Activated naive CD8-positive, alpha-beta T cell (primary cell): ENCODE measurements around the gene MED27.
"Not testable (repeated sequence)": the region's sequence is repeated elsewhere in the genome, so short reads cannot be mapped to it uniquely, and the experiment has no call there.

Experiments used
- H3K27ac Mint-ChIP-seq: one replicate; pipeline ENCODE4 v1.8.0; 2021; ENCODE audit warnings: mixed read lengths
- H3K27me3 Mint-ChIP-seq: one replicate; pipeline ENCODE4 v1.8.0; 2021; ENCODE audit warnings: mixed read lengths
- H3K36me3 Mint-ChIP-seq: one replicate; pipeline ENCODE4 v1.8.0; 2021; ENCODE audit warnings: mixed read lengths
- H3K4me1 Mint-ChIP-seq: one replicate; pipeline ENCODE4 v1.8.0; 2021; ENCODE audit warnings: low read depth, mixed read lengths
- H3K4me3 Mint-ChIP-seq: one replicate; pipeline ENCODE4 v1.8.0; 2021; ENCODE audit warnings: mild to moderate bottlenecking, mixed read lengths
- H3K9me3 Mint-ChIP-seq: one replicate; pipeline ENCODE4 v1.8.0; 2021; ENCODE audit warnings: low read depth, mixed read lengths

The MED27 gene

GRCh38 chr9:132062806-132063205 lies 16.9 kb downstream of the MED27 start:
- Mint-ChIP-seq H3K27me3 (no peaks in the 10 kb centered on the region), H3K4me1 (peaks cover 12% of the 10 kb centered on the region)

GRCh38 chr9:132061526-132061925 lies 18.1 kb downstream of the MED27 start:
- Mint-ChIP-seq H3K27me3 (no peaks in the 10 kb centered on the region), H3K4me3 (no peak overlapping the region), H3K4me1 (peaks cover 14% of the 10 kb centered on the region), H3K27ac (no peak overlapping the region), H3K36me3 (peaks cover 19% of the 10 kb centered on the region), H3K9me3 (no peaks in the 10 kb centered on the region)

More at GRCh38 chr9:132062806-132063205, 16.9 kb downstream of the MED27 start:
- Mint-ChIP-seq H3K36me3 (peaks cover 22% of the 10 kb centered on the region), H3K4me3 (no peak overlapping the region), H3K9me3 (no peaks in the 10 kb centered on the region), H3K27ac (no peak overlapping the region)

GRCh38 chr9:132059361-132059760 lies 20.3 kb downstream of the MED27 start:
- Mint-ChIP-seq H3K4me1 (peaks cover 20% of the 10 kb centered on the region), H3K36me3 (peaks cover 19% of the 10 kb centered on the region), H3K27me3 (no peaks in the 10 kb centered on the region), H3K4me3 (no peak overlapping the region), H3K9me3 (no peaks in the 10 kb centered on the region), H3K27ac (no peak overlapping the region)

- H3K9me3 Mint-ChIP-seq, H3K4me3 Mint-ChIP-seq, H3K27ac Mint-ChIP-seq, H3K27me3 Mint-ChIP-seq: not testable (repeated sequence)
- Mint-ChIP-seq H3K4me1 (peaks cover 20% of the 10 kb centered on the region), H3K36me3 (peaks cover 19% of the 10 kb centered on the region)
These were observed 21.4 kb downstream of the MED27 start for GRCh38 chr9:132058226-132058625.

- H3K4me3 Mint-ChIP-seq: no peak overlapping the region
- H3K36me3 Mint-ChIP-seq: peaks cover 19% of the 10 kb centered on the region
- H3K9me3 Mint-ChIP-seq: no peaks in the 10 kb centered on the region
- no peaks in the 10 kb centered on the region for H3K27me3 Mint-ChIP-seq
- peaks cover 18% of the 10 kb centered on the region for H3K4me1 Mint-ChIP-seq
- no peak overlapping the region for H3K27ac Mint-ChIP-seq
These were observed 22.7 kb downstream of the MED27 start for GRCh38 chr9:132056717-132057560.

GRCh38 chr9:132055756-132056155 lies 23.9 kb downstream of the MED27 start:
- no peak overlapping the region for H3K27ac Mint-ChIP-seq
- H3K27me3 Mint-ChIP-seq: no peaks in the 10 kb centered on the region
- no peaks in the 10 kb centered on the region for H3K9me3 Mint-ChIP-seq
- H3K4me3 Mint-ChIP-seq: no peak overlapping the region
- peaks cover 17% of the 10 kb centered on the region for H3K36me3 Mint-ChIP-seq
- H3K4me1 Mint-ChIP-seq: peaks cover 17% of the 10 kb centered on the region

- H3K36me3 Mint-ChIP-seq: peaks cover 11% of the 10 kb centered on the region
- H3K9me3 Mint-ChIP-seq: no peaks in the 10 kb centered on the region
- H3K27ac Mint-ChIP-seq: no peak overlapping the region
These were observed 25.6 kb downstream of the MED27 start for GRCh38 chr9:132054024-132054423.

GRCh38 chr9:132049900-132050299 lies 29.8 kb downstream of the MED27 start:
- H3K27ac Mint-ChIP-seq: no peak overlapping the region
- H3K36me3 Mint-ChIP-seq: no peaks in the 10 kb centered on the region
- no peak overlapping the region for H3K4me3 Mint-ChIP-seq
- no peaks in the 10 kb centered on the region for H3K9me3 Mint-ChIP-seq
- peaks cover 22% of the 10 kb centered on the region for H3K4me1 Mint-ChIP-seq
- H3K27me3 Mint-ChIP-seq: no peaks in the 10 kb centered on the region

More at GRCh38 chr9:132054024-132054423, 25.6 kb downstream of the MED27 start:
- Mint-ChIP-seq H3K27me3 (no peaks in the 10 kb centered on the region), H3K4me3 (no peak overlapping the region), H3K4me1 (peaks cover 25% of the 10 kb centered on the region)

GRCh38 chr9:132049323-132049882 lies 30.3 kb downstream of the MED27 start:
- Mint-ChIP-seq H3K27ac (no peak overlapping the region), H3K36me3 (no peaks in the 10 kb centered on the region), H3K4me3 (no peak overlapping the region), H3K4me1 (peaks cover 23% of the 10 kb centered on the region), H3K9me3 (no peaks in the 10 kb centered on the region), H3K27me3 (no peaks in the 10 kb centered on the region)

GRCh38 chr9:132048201-132048600 lies 31.5 kb downstream of the MED27 start:
- Mint-ChIP-seq H3K9me3 (no peaks in the 10 kb centered on the region), H3K27me3 (no peaks in the 10 kb centered on the region), H3K4me3 (no peak overlapping the region), H3K4me1 (peaks cover 26% of the 10 kb centered on the region), H3K27ac (no peak overlapping the region), H3K36me3 (no peaks in the 10 kb centered on the region)

GRCh38 chr9:132046456-132046855 lies 33.2 kb downstream of the MED27 start:
- H3K4me3 Mint-ChIP-seq: no peak overlapping the region
- no peaks in the 10 kb centered on the region for H3K27me3 Mint-ChIP-seq
- H3K9me3 Mint-ChIP-seq: no peaks in the 10 kb centered on the region
- no peak overlapping the region for H3K27ac Mint-ChIP-seq
- peaks cover 29% of the 10 kb centered on the region for H3K4me1 Mint-ChIP-seq
- H3K36me3 Mint-ChIP-seq: peaks cover 3% of the 10 kb centered on the region

- Mint-ChIP-seq H3K36me3 (peaks cover 3% of the 10 kb centered on the region), H3K4me1 (peaks cover 25% of the 10 kb centered on the region), H3K27me3 (no peaks in the 10 kb centered on the region), H3K27ac (no peak overlapping the region), H3K9me3 (no peaks in the 10 kb centered on the region), H3K4me3 (no peak overlapping the region)
These were observed 35.3 kb downstream of the MED27 start for GRCh38 chr9:132044176-132044875.

GRCh38 chr9:132043708-132044107 lies 36.0 kb downstream of the MED27 start:
- H3K27me3 Mint-ChIP-seq: no peaks in the 10 kb centered on the region
- no peak overlapping the region for H3K27ac Mint-ChIP-seq
- peaks cover 19% of the 10 kb centered on the region for H3K4me1 Mint-ChIP-seq
- H3K36me3 Mint-ChIP-seq: peaks cover 3% of the 10 kb centered on the region
- H3K9me3 Mint-ChIP-seq: no peaks in the 10 kb centered on the region
- no peak overlapping the region for H3K4me3 Mint-ChIP-seq

GRCh38 chr9:132042324-132042723 lies 37.3 kb downstream of the MED27 start:
- H3K36me3 Mint-ChIP-seq: peaks cover 3% of the 10 kb centered on the region
- H3K4me3 Mint-ChIP-seq: no peak overlapping the region
- H3K27ac Mint-ChIP-seq: no peak overlapping the region
- H3K9me3 Mint-ChIP-seq: no peaks in the 10 kb centered on the region
- peaks cover 15% of the 10 kb centered on the region for H3K4me1 Mint-ChIP-seq
- H3K27me3 Mint-ChIP-seq: no peaks in the 10 kb centered on the region

- Mint-ChIP-seq H3K27ac (no peak overlapping the region), H3K4me1 (peaks cover 15% of the 10 kb centered on the region), H3K27me3 (no peaks in the 10 kb centered on the region), H3K36me3 (peaks cover 3% of the 10 kb centered on the region), H3K4me3 (no peak overlapping the region), H3K9me3 (no peaks in the 10 kb centered on the region)
These were observed 37.9 kb downstream of the MED27 start for GRCh38 chr9:132041798-132042197.
